AG09309 (cell line): ENCODE results near the gene MMP21.

ENCODE experiments used
- DNase-seq: peaks from one replicate; pipeline ENCODE4 v3.0.0-alpha.2; 2010; ENCODE audit warnings: low read depth
- H3K4me3 ChIP-seq: 2 replicates; pipeline ENCODE4 v1.5.1; 2011; ENCODE audit warnings: mild to moderate bottlenecking, low read depth, low read length, moderate library complexity; ENCODE audit not compliant: control insufficient read depth
- CTCF ChIP-seq: IDR thresholded peaks from 2 replicates; pipeline ENCODE4 v1.5.1; 2011; ENCODE audit warnings: mild to moderate bottlenecking, low read depth, low read length, inconsistent platforms; ENCODE audit not compliant: insufficient read depth, control insufficient read depth; ENCODE audit errors: missing control alignments

The MMP21 gene

GRCh38 chr10:125766511-125766910 is 9.1 kb downstream of the MMP21 start:
- H3K4me3 ChIP-seq: no peak overlapping the region
- no peak for DNase-seq
- TF ChIP-seq CTCF: no peak

- TF ChIP-seq CTCF: no peak
- no peak for DNase-seq
- no peak overlapping the region for H3K4me3 ChIP-seq
Measured at GRCh38 chr10:125765835-125766234, 9.8 kb downstream of the MMP21 start.

GRCh38 chr10:125762692-125763648 is 12.7 kb downstream of the MMP21 start:
- DNase-seq: no peak
- no peak for TF ChIP-seq CTCF
- H3K4me3 ChIP-seq: no peak overlapping the region

- TF ChIP-seq CTCF: no peak
- no peak for DNase-seq
- H3K4me3 ChIP-seq: no peak overlapping the region
Measured at GRCh38 chr10:125761961-125762360, 13.7 kb downstream of the MMP21 start.

- no peak for DNase-seq
- no peak overlapping the region for H3K4me3 ChIP-seq
- TF ChIP-seq CTCF: no peak
Measured at GRCh38 chr10:125757742-125758141, 17.9 kb downstream of the MMP21 start.

GRCh38 chr10:125756853-125757487 is 18.7 kb downstream of the MMP21 start:
- TF ChIP-seq CTCF: no peak
- DNase-seq: no peak

More at GRCh38 chr10:125756853-125757487, 18.7 kb downstream of the MMP21 start:
- no peak overlapping the region for H3K4me3 ChIP-seq
